GM19438 (cell line): ENCODE data around the gene WWC2.
"Not testable (repeated sequence)": the region's sequence is repeated elsewhere in the genome, so short reads cannot be mapped to it uniquely, and the experiment has no call there.

ENCODE experiments used
- ATAC-seq: cut with Tn5 transposase; IDR thresholded peaks from one replicate; pipeline ENCODE4 v1.9.1; 2021; ENCODE audit warnings: low read depth; ENCODE audit not compliant: unreplicated experiment

WWC2 gene

DNA sequence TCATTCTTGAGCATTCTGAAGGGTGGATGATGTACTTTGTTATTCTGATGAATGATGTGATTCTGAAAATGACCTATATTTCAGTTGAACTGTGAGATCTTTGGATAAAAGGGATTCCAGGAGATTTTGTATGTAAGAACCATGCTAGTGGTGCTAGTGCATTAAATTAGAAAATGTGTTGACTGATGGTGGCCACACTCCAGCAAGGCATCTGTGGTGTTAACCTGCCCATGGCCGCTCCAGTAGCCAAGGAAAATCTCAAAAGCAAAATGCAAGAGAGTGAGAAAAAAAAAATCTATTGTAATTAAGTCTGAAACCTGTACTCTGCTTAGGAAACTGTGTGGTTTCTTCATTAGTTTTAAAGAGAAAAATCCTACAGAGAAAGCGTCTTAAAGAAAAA is 93.5 kb downstream of the WWC2 start:
- no peak for ATAC-seq

DNA sequence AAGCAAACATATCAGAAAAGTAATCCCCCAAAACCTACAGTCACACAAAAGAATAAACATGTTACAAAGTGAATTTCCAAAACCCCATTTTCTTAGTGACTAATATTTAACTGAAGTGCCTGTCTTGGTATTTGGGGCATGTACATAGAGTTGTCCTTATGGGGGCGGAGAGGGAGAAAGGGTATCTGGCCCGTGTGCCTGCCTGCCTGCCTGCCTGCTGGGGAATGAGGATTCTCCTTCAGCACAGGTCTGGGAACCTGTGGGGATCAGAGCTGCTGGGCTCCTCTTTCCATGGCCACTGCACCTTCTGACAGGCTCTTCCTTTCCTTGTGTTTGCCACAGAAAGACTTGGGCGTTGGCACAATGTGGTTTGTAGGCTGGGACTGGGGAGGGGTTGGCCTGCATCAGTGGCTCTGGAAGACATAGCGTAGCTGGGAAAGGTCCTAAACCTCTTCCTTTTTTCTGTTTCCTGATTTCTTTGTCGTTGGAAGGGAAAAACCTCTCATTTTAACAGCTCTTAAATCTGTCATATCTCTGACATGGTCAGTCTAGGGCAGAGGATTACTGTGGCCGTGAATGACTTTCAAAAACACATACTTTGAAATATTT is 94.8 kb downstream of the WWC2 start:
- ATAC-seq, result not testable (repeated sequence)

DNA sequence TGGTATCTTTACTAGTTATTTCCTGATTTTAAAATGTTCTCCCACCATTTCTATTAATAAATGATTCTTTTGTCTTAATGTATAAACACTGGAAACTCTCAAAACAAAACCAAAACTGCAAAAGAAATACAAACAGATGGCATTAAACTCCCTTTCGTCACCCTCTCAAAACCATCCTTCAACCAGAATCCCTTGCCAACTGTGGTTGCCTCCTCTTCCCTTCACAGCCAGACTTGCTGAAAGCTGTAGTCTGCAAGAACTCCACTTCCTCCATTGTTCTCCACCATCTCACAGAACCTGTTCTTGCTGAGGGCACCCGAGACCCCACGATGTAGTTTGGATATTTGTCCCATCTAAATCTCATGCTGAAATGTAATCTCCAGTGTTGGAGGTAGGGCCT is 96.5 kb downstream of the WWC2 start:
- ATAC-seq, result no peak

DNA sequence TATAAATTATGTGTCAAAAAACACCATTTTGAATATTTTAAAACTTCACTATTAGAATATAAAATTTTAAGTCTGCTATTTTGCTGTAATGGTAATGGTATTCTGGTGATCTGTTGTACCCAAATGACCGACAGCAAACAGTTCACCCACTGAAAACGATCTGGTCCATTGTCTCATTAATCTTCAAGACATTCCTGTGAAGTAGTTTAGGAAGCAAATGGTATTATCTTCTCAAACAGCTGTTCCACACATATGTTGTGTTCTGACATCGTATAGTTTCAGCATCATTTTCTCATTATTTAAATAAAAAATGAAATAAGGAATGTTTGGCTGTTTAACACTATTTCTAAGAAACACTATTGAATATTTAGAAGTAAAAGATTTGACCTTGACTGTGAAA is 98.1 kb downstream of the WWC2 start:
- no peak for ATAC-seq

DNA sequence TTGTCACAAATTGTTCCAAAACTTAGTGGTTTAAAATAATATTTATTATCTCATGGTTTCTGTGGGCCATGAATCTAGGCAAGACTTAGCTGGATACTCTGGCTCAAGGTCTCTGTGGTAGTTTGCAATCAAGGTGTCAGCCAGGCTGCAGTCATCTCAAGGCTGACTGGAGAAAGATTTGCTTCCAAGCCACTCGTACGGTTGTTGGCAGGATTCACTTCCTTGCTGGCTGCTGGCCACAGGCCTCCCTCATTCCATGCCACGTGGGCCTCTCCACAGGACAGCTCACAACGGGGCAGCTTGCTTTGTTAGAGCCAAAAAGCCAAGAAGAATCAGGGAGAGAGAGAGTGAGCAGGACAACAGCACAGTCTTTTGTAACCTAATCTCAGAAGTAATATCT is 101.4 kb downstream of the WWC2 start:
- ATAC-seq, result no peak

DNA sequence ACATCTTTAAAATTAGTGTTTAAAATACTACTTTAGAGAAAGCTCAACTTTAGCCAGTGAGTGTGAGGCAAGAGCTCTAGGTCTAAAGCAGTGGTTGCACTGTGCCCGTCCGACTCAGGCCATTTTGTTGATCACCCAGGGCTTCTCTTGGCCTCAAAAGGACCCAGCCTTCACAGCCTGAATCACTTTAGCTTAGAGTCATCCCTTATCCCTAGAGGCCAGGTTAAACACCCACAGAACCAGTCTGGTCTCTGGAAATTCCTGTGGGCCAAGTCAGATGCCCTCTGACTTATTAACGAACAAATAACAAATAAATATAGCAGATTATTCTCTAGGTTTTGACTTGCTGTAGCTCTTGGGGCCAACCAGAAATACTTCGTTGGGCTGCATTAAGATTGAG is 102.3 kb downstream of the WWC2 start:
- ATAC-seq, result no peak

DNA sequence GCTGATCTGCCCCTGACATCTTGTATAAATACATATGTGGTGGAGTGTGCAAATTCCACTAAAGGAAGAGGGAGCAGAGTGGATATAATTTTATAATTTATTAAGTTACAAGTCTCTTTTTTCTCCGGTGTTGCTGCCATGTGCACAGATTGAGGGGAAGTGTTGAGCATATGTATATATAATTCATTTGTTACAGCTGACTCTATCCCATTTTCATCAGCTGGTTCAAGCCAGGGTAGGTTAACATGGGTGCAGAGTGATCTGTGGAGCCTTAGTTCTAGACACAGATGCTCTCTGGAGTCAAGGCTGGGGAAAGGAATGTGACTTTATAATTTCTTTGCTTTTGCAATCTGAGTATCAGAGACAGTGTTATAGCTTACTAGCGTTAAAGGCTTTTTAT is 103.5 kb downstream of the WWC2 start:
- ATAC-seq, result no peak

DNA sequence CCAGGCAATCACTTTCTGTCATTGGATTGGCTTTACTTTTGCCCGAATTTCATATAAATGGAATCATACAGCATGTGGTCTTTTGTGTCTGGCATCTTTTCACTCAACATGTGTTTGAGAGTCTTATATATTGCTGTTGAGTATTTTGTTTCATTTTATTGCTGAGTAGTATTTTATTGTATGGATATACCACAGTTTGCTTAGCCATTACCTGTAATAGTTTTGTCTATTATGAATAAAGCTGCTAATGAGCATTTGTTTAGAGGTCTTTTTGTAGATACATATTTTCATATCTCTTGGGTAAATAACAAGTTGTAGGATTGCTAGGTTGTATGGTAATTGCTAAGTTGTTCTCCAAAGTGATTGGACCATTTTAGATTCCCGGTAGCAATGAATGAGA is 105.7 kb downstream of the WWC2 start:
- ATAC-seq, result no peak

DNA sequence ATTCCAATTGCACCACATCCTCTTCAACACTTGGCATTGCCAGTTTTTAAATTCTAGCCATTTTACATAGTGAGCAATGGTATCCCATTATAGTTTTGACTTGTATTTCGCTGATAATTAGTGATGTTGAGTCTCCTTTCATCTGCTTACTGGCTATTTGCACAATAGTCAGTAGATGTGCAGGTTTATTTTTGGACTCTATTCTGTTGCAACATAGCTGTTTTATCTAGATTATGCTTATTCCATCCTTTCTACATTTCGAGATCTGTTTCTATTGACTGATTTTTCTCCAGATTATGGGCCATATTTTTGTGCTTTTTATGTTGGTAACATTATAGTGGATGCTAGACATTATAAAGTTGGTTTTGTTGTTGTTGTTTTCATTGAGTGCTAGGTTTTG is 106.1 kb downstream of the WWC2 start:
- ATAC-seq, result no peak

DNA sequence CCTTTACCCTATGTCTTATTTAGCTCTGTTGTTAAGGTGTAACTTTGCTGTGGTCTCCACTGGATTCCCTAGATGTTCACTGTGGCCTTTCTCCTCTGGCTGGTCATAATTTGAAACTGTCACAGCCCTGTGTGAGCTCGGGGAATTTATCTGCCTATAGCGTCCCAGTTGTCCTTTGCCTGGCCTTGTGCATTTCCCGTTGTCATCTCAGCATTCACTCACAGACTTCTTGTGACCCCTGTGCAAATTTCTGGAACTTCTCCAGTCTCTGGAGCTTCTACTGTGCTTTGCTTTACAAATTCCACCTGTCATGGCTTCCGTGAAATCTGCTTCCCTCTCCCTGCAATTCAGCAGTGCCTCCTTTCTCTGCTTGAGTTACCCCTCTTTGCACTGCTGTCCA is 106.7 kb downstream of the WWC2 start:
- ATAC-seq, result no peak

DNA sequence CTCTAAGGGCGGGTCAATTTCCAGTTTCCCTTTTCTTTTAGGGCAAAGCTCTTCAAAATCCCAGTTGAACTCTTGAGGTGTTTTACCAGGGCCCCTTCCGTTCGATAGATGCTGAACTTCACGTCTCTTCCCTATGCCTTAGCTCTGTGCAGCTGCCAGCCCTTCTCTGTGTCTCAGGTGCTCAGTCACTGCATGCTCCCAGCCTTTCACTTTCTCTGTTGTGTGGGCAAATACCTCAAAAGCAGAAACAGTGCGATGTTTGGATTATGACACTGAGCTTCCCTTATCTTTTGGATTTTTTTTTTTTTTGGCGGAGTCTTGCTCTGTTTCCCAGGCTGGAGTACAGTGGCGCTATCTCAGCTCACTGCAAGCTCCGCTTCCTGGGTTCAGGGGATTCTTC is 112.5 kb downstream of the WWC2 start:
- no peak for ATAC-seq

DNA sequence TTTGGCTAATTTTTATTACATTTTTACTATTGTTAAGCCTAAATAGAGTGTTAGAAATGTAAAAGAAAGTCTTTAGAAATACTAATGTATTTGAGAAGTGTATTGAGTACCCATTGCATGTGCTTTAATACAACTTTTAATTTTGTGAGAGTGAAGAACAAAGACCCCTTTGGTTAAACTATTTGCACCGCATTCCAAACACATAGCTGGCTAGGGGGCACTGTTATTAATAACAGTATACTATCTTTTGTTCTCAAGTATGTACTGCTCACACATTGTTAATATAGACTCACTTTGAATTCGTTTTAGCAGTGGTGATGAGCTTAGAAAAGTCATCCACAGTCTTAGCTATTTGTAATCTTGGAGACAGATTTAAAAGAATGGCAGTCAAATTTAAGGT is 114.9 kb downstream of the WWC2 start:
- ATAC-seq, result no peak

DNA sequence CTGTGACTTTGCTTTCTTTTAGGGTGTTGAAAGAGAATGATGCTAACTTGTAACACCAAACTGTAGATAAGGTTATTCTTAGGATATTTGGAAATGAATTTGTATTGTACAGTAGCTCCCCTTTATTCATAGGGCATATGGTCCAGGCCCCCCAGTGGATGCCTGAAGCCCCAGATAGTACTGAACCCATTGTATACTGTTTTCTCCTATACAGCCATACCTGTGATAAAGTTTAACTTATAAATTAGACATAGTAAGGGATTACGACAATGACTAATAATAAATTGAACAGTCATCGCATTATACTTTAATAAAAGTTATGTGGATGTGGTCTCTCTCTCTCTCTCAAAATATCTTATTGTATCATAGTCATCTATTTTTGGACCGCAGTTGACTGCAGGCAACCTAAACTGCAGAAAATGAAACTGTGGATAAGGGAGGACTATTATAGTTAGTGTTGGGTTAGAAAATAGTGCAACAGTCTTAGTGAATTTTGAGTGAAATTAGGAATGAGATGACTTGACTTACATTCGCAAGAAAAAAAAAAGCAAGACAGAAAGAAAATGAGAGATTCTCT is 115.9 kb downstream of the WWC2 start:
- ATAC-seq, result no peak

DNA sequence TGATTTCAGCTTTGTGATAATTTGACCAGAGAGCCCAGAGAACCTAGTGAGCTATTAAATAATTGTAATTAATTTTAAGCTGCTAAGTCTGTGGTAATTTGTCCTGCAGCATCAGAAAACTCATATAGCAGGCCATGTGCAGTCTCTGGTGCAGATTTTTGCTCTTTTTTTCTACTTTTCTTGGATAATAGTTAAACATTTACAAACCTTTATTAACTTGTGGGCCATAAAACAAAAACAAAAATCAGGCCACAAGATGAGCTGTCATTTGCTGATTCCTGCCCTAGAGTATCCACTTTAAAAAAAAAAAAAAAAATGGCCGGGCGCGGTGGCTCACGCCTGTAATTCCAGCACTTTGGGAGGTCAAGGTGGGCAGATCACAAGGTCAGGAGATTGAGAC is 121.2 kb downstream of the WWC2 start:
- no peak for ATAC-seq

DNA sequence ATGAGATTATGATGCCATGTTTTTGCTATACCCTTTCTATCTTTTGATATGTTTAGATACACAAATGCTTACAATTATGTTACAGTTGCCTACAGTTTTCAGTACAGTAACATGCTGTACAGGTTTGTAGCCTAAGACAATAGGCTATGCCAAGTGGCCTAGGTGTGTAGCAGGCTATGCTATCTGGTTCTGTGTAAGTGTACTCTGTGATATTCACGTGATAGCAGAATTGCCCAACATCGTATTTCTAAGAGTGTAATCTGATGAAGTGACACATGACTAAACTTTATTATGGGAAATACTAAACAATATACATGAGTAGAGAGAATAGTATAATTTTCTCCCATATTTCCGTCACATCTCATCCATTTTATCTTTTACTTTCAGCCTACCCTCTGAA is 124.0 kb downstream of the WWC2 start:
- no peak for ATAC-seq

DNA sequence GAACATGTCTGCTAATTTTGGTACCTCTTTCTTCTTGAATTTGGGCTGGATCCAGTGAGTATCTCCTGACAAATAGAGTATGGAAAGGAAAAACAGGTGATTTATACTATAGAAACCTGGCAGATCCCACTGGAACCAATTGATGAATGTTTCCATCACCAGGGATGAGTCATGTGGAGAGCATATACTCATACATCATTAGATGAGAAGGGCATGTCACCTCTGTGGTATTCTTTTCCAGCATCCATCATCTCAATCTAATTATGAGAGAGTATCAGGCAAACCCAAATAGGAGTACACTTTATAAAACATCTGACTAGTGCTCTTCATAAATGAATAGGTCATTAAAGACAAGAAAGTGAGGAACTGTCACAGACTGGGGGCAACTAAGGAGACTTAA is 130.3 kb downstream of the WWC2 start:
- ATAC-seq, result no peak

DNA sequence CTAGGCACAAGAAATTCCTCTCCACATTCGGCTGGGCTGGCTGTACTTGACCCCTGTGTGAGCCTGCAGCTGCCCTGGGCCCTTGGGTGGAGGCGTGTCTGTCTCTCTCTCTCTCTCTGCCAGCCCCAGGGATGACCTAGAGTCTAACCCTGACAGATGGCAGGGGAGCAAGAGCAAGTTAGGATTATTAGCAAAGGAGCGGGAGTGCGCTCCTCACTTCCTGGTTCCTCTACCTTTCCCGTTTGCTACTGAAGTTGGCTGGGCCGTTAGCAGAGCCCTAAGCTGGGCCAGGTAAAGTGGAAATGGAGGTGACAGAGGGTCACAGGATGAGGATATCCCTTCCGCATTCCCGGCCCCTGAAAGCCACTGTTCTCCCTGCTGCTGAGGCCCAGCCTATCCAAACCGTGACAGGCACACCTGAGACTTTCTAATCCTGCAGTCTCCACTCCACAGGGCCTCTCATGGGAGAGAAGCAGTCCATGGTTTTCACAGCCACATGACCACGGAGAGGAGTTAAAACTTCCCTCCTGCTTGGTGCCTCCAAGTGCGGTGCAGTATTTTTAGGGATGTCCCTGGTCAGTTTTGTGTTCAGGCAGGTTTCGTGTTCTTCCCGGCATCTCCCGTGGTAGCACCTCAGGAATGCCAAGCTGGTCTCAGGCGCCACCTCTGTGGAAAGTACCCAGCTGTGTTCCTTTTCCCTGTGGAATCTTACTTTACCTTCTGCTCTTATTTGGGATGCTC is 141.7 kb downstream of the WWC2 start:
- no peak for ATAC-seq

DNA sequence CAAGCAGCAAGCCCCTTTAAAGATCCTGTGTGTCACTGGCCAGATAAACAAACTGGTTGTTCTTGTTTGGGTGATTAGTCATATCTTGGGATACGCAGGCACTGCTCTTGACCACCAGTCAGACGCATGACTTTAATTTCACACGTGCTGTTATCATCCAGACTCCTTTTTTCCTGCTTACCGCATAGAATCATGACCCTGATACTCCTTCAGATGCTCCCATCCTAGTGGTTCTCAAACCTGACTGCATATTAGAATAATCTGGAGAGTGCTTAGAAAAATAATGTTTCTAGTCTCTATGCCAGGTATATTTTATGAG is 142.2 kb downstream of the WWC2 start:
- ATAC-seq, result no peak

DNA sequence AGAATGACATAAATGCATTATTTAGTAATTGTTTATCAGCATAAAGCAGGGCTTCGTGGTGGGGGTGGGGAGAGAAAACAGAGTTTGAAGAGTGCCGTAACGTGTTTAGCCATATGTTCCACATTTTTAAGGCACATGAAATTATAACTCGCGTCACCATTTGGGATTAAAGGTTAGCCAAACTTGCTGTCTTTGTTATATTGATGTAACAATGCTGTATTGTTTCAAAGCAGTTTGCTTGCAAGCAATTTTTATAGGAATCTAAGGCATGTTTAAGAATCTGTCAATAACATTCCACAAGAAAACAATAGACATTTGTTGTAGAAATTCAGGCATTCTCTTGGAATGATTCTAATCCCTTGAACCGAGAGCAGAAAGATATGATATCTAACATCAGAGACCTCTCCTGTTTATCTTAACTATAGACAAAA is 142.7 kb downstream of the WWC2 start:
- no peak for ATAC-seq

DNA sequence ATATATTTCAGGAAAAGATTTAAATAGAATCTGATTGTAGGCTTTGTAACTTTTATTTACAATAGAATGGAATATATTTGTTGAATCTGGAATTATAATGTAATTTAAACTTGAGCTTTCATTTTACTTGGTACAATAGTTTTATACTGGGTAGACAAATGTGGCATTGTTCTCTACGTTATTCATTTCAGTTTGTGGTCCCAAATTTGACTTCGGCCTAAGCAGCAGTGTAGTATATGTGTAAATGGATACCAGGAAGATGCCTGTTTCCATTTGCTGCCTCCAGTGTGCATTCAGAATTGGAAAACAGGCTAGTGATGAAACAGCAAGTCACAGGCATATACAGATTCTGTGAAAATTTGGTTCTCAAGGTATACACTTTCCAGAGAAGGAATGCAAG is 143.2 kb downstream of the WWC2 start:
- no peak for ATAC-seq

DNA sequence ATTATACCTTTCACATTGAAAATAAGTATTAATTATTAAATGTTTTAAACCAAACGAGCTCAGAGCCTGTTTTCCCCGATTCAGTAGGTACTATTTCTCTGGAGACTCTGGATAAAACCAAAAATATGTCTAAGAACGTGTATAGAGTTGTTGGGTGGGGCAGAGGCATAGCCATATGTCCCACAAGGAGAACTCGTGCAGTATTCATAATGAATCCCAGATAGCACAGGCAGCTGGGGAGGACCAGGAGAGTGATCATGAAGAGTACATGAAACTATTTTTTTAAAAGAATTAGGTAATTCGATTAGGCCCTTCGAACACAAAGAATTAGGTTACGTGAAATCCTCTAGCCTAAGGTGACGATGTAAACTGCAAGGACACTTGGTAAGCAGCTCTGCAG is 145.0 kb downstream of the WWC2 start:
- ATAC-seq, result no peak

DNA sequence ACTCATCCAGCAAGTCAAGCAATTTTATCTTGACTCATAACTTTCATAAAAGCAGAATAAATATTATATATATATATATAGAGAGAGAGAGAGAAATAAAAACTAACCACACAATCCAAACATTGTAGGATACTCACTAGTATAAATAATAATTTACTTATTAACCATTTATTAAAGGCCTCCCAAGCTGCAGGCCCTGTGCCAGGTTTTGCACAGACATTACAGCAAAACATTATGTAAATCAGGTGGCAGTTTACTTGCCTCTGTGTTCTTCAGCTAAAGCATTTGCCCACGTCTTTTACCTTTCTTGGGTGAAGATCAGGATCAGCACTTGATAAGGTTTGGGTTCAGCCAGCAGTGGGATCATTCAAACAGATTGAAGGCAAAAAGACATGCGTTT is 145.4 kb downstream of the WWC2 start:
- ATAC-seq, result no peak
